Brain microvascular endothelial cell (primary cell): ENCODE data around the gene KATNBL1.

Experiments used
- DNase-seq: peaks from one replicate; pipeline ENCODE4 v3.0.0-alpha.2; 2020
- H3K27ac ChIP-seq: fragments of 250-450 bp; sonication (Bioruptor Pico); 2 replicates; pipeline ENCODE4 v1.5.1; 2020; ENCODE audit warnings: mild to moderate bottlenecking, moderate library complexity
- H3K27me3 ChIP-seq: fragments of 250-450 bp; sonication (Bioruptor Pico); replicated peaks from 2 replicates; pipeline ENCODE4 v1.5.1; 2020; ENCODE audit warnings: mild to moderate bottlenecking
- H3K36me3 ChIP-seq: fragments of 250-450 bp; sonication (Bioruptor Pico); replicated peaks from 2 replicates; pipeline ENCODE4 v1.5.1; 2020; ENCODE audit warnings: mild to moderate bottlenecking
- H3K4me3 ChIP-seq: 2 replicates; pipeline ENCODE4 v1.5.1; 2011; ENCODE audit warnings: low read depth, mild to moderate bottlenecking, control low read depth, low read length, moderate library complexity
- in situ Hi-C: cut with HindIII; loops from 2 replicates; pipeline ENCODE4 v1.10.0; 2017; ENCODE audit warnings: low sequenced_read_pairs, low pct_ligation_motif_present
- TF ChIP-seq, protein P1 (sequence below): IDR thresholded peaks from 2 replicates; pipeline ENCODE4 v1.5.1; 2011; ENCODE audit warnings: low read depth, mild to moderate bottlenecking, moderate library complexity, low read length, control low read depth, inconsistent platforms; ENCODE audit errors: missing control alignments

Gene KATNBL1

GRCh38 chr15:34133511-34133910 is 76.4 kb downstream of the KATNBL1 start:
- in situ Hi-C loops: no loop called here
- no peak overlapping the region for H3K4me3 ChIP-seq
- H3K27ac ChIP-seq: no peak overlapping the region
- H3K36me3 ChIP-seq: peaks cover 4% of the 10 kb centered on the region
- H3K27me3 ChIP-seq: no peaks in the 10 kb centered on the region
- TF ChIP-seq, protein P1, sequence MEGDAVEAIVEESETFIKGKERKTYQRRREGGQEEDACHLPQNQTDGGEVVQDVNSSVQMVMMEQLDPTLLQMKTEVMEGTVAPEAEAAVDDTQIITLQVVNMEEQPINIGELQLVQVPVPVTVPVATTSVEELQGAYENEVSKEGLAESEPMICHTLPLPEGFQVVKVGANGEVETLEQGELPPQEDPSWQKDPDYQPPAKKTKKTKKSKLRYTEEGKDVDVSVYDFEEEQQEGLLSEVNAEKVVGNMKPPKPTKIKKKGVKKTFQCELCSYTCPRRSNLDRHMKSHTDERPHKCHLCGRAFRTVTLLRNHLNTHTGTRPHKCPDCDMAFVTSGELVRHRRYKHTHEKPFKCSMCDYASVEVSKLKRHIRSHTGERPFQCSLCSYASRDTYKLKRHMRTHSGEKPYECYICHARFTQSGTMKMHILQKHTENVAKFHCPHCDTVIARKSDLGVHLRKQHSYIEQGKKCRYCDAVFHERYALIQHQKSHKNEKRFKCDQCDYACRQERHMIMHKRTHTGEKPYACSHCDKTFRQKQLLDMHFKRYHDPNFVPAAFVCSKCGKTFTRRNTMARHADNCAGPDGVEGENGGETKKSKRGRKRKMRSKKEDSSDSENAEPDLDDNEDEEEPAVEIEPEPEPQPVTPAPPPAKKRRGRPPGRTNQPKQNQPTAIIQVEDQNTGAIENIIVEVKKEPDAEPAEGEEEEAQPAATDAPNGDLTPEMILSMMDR: no peak
- no peak for DNase-seq

GRCh38 chr15:34132881-34133280 is 77.0 kb downstream of the KATNBL1 start:
- DNase-seq: no peak
- in situ Hi-C loops: no loop called here
- H3K36me3 ChIP-seq: peaks cover 4% of the 10 kb centered on the region
- H3K27me3 ChIP-seq: no peaks in the 10 kb centered on the region
- no peak overlapping the region for H3K4me3 ChIP-seq
- TF ChIP-seq, protein P1: no peak
- H3K27ac ChIP-seq: no peak overlapping the region

DNA sequence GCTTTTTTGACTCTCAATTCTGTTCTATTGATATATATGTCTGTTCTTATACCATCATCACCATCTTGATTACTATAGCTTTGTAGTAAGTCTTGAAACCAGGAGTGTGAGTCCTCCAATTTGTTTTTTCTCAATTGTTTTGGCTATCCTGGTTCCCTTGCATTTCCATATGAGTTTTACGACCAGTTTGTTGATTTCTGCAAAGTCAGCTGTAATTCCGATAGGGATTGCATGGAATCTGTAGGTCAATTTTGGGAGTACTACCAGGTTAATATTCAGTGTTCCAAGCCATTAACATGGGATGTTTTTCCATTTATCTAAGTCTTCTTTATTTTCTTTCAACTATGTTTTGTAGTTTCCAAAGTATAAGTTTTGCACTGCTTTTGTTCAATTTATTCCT is 81.0 kb downstream of the KATNBL1 start:
- in situ Hi-C loops: no loop called here
- DNase-seq: no peak
- Histone ChIP-seq H3K27me3 (no peaks in the 10 kb centered on the region), H3K27ac (no peak overlapping the region), H3K4me3 (no peak overlapping the region), H3K36me3 (no peaks in the 10 kb centered on the region)
- TF ChIP-seq, protein P1: no peak

DNA sequence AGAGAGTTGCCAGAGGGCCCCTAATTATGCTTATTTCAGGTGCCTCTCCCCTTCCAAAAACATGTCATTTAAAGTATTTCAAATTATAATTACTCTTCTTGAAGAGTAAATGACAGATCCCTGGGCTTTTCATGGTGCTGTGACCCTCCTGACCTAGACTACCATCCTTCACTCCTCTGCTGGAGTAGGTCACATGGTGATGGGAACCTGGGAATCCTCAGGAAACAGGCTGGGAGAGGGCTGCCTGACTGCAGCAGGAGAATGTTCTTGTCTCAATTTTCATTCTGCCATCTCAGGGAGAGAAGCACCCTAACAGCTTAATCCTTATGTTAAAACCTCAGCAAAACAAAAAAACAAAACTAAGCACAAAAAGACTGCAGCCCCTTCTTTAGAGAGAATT is 83.4 kb downstream of the KATNBL1 start:
- in situ Hi-C loops: no loop called here
- H3K4me3 ChIP-seq: no peak overlapping the region
- H3K27me3 ChIP-seq: no peaks in the 10 kb centered on the region
- TF ChIP-seq, protein P1: no peak
- no peak for DNase-seq
- no peak overlapping the region for H3K27ac ChIP-seq
- H3K36me3 ChIP-seq: no peaks in the 10 kb centered on the region

GRCh38 chr15:34125945-34126344 is 84.0 kb downstream of the KATNBL1 start:
- TF ChIP-seq, protein P1: no peak
- no peak for DNase-seq
- Histone ChIP-seq H3K27ac (no peak overlapping the region), H3K4me3 (no peak overlapping the region), H3K36me3 (no peaks in the 10 kb centered on the region), H3K27me3 (no peaks in the 10 kb centered on the region)
- in situ Hi-C loops: no loop called here

GRCh38 chr15:34124651-34125050 is 85.2 kb downstream of the KATNBL1 start:
- no peak for DNase-seq
- Histone ChIP-seq H3K27me3 (no peaks in the 10 kb centered on the region), H3K4me3 (no peak overlapping the region), H3K36me3 (no peaks in the 10 kb centered on the region), H3K27ac (no peak overlapping the region)
- TF ChIP-seq, protein P1: no peak
- in situ Hi-C loops: no loop called here
